ENCODE data around the gene PCSK5.

The PCSK5 gene

GRCh38 chr9:76082057-76082456, 191.6 kb downstream of the PCSK5 start:
- DNase-seq (ENCODE audit: low read depth), result no peak

GRCh38 chr9:76085596-76085995, 195.1 kb downstream of the PCSK5 start:
- DNase-seq (ENCODE audit: low read depth), result no peak

- no peak for DNase-seq (ENCODE audit: low read depth)
These were observed 196.1 kb downstream of the PCSK5 start for GRCh38 chr9:76086539-76086938.

- no peak for DNase-seq (ENCODE audit: low read depth)
These were observed 197.5 kb downstream of the PCSK5 start for GRCh38 chr9:76087976-76088375.

GRCh38 chr9:76090330-76090729, 199.9 kb downstream of the PCSK5 start:
- no peak for DNase-seq (ENCODE audit: low read depth)

GRCh38 chr9:76090909-76091308, 200.4 kb downstream of the PCSK5 start:
- no peak for DNase-seq (ENCODE audit: low read depth)

GRCh38 chr9:76092572-76092971, 202.1 kb downstream of the PCSK5 start:
- no peak for DNase-seq (ENCODE audit: low read depth)

GRCh38 chr9:76095585-76095984, 205.1 kb downstream of the PCSK5 start:
- no peak for DNase-seq (ENCODE audit: low read depth)

- no peak for DNase-seq (ENCODE audit: low read depth)
These were observed 209.0 kb downstream of the PCSK5 start for GRCh38 chr9:76099516-76099915.

- no peak for DNase-seq (ENCODE audit: low read depth)
These were observed 210.6 kb downstream of the PCSK5 start for GRCh38 chr9:76101075-76101474.

- DNase-seq (ENCODE audit: low read depth), result no peak
These were observed 211.0 kb downstream of the PCSK5 start for GRCh38 chr9:76101491-76101890.

- no peak for DNase-seq (ENCODE audit: low read depth)
These were observed 211.5 kb downstream of the PCSK5 start for GRCh38 chr9:76101947-76102346.

- DNase-seq (ENCODE audit: low read depth), result no peak
These were observed 213.2 kb downstream of the PCSK5 start for GRCh38 chr9:76103531-76104315.

- no peak for DNase-seq (ENCODE audit: low read depth)
These were observed 217.0 kb downstream of the PCSK5 start for GRCh38 chr9:76107482-76107881.

GRCh38 chr9:76109953-76110352, 219.5 kb downstream of the PCSK5 start:
- DNase-seq (ENCODE audit: low read depth), result no peak

- DNase-seq (ENCODE audit: low read depth), result no peak
These were observed 221.7 kb downstream of the PCSK5 start for GRCh38 chr9:76112151-76112550.

GRCh38 chr9:76114144-76114543, 223.7 kb downstream of the PCSK5 start:
- no peak for DNase-seq (ENCODE audit: low read depth)

GRCh38 chr9:76115396-76115795, 224.9 kb downstream of the PCSK5 start:
- DNase-seq (ENCODE audit: low read depth), result no peak

GRCh38 chr9:76115982-76116646, 225.6 kb downstream of the PCSK5 start:
- DNase-seq (ENCODE audit: low read depth), result no peak

- DNase-seq (ENCODE audit: low read depth), result no peak
These were observed 226.4 kb downstream of the PCSK5 start for GRCh38 chr9:76116913-76117312.

GRCh38 chr9:76127637-76128036, 237.2 kb downstream of the PCSK5 start:
- DNase-seq (ENCODE audit: low read depth), result no peak

- DNase-seq (ENCODE audit: low read depth), result no peak
These were observed 245.4 kb downstream of the PCSK5 start for GRCh38 chr9:76135902-76136301.

GRCh38 chr9:76136986-76137385, 246.5 kb downstream of the PCSK5 start:
- DNase-seq (ENCODE audit: low read depth), result no peak

- DNase-seq (ENCODE audit: low read depth), result no peak
These were observed 247.5 kb downstream of the PCSK5 start for GRCh38 chr9:76137931-76138330.
